ENCODE data around the gene CCL1. TPM values are rescaled to one million over a fixed set of nuclear protein-coding genes. Genes with fewer than 3 reads are reported as not detected.
A peak's percentile ranks its signal among the peaks of the same experiment; 100 is the strongest.

Gene CCL1
- total RNA-seq, 1 donor from 2014 or later: not detected

GRCh38 chr17:34364751-34365150 is 1.7 kb upstream of the CCL1 start:
- no peaks in the 10 kb centered on the region for H3K27me3 ChIP-seq
- DNase-seq (ENCODE audit: low spot score): no peak
- no peaks in the 10 kb centered on the region for H3K9me3 ChIP-seq (ENCODE audit: low read depth)
- Mint-ChIP-seq H3K4me3 (peak overlapping the region; percentile 15), H3K27ac (no peak overlapping the region), H3K4me1 (no peaks in the 10 kb centered on the region), H3K36me3 (no peaks in the 10 kb centered on the region), H3K9me3 (no peaks in the 10 kb centered on the region), H3K27me3 (ENCODE audit: insufficient read depth, low read depth) (peaks cover 4% of the 10 kb centered on the region)
- no peaks in the 10 kb centered on the region for H3K79me2 ChIP-seq (ENCODE audit: low read depth)
- H2AFZ ChIP-seq (replicated peaks): no peak overlapping the region
- H3F3A ChIP-seq (ENCODE audit: low read depth): no peaks in the 10 kb centered on the region
- H3K9ac ChIP-seq: no peak overlapping the region
- TF ChIP-seq CTCF (IDR thresholded peaks at IDR 0.05) (no peak), EZH2phosphoT487 (IDR thresholded peaks at IDR 0.05) (no peak), EZH2 (IDR thresholded peaks at IDR 0.05) (no peak)
- H4K20me1 ChIP-seq (ENCODE audit: low read depth): no peaks in the 10 kb centered on the region
- H3K36me3 ChIP-seq: no peaks in the 10 kb centered on the region
- no peak overlapping the region for H3K4me2 ChIP-seq
- H3K27ac ChIP-seq: no peak overlapping the region
- H3K4me1 ChIP-seq: no peaks in the 10 kb centered on the region
- no peak overlapping the region for H3K4me3 ChIP-seq

- peak; percentile 100 for TF ChIP-seq CTCF (IDR thresholded peaks at IDR 0.05)
- no peak for TF ChIP-seq EZH2phosphoT487 (IDR thresholded peaks at IDR 0.05)
- H3K27me3 ChIP-seq: no peaks in the 10 kb centered on the region
- Mint-ChIP-seq H3K27ac (no peak overlapping the region), H3K4me1 (no peaks in the 10 kb centered on the region), H3K4me3 (no peak overlapping the region), H3K27me3 (ENCODE audit: insufficient read depth, low read depth) (peaks cover 4% of the 10 kb centered on the region), H3K9me3 (no peaks in the 10 kb centered on the region), H3K36me3 (no peaks in the 10 kb centered on the region)
- H3K4me2 ChIP-seq: no peak overlapping the region
- no peaks in the 10 kb centered on the region for H4K20me1 ChIP-seq (ENCODE audit: low read depth)
- H2AFZ ChIP-seq (replicated peaks): peak overlapping the region; percentile 42
- H3K4me1 ChIP-seq: no peaks in the 10 kb centered on the region
- H3K4me3 ChIP-seq: no peak overlapping the region
- no peaks in the 10 kb centered on the region for H3F3A ChIP-seq (ENCODE audit: low read depth)
- no peak overlapping the region for H3K27ac ChIP-seq
- H3K9ac ChIP-seq: no peak overlapping the region
- DNase-seq (ENCODE audit: low spot score): peak; percentile 95
- no peaks in the 10 kb centered on the region for H3K79me2 ChIP-seq (ENCODE audit: low read depth)
- no peaks in the 10 kb centered on the region for H3K9me3 ChIP-seq (ENCODE audit: low read depth)
- H3K36me3 ChIP-seq: no peaks in the 10 kb centered on the region
Measured at GRCh38 chr17:34361478-34362061, 1.5 kb downstream of the CCL1 start.

GRCh38 chr17:34360601-34361270 is 2.3 kb downstream of the CCL1 start:
- no peaks in the 10 kb centered on the region for H3K9me3 Mint-ChIP-seq
- Histone ChIP-seq H3K27me3 (no peaks in the 10 kb centered on the region), H3K4me2 (no peak overlapping the region), H3K4me3 (no peak overlapping the region), H3K36me3 (no peaks in the 10 kb centered on the region), H3K79me2 (ENCODE audit: low read depth) (no peaks in the 10 kb centered on the region), H3F3A (ENCODE audit: low read depth) (no peaks in the 10 kb centered on the region), H2AFZ (replicated peaks) (no peak overlapping the region), H3K9me3 (ENCODE audit: low read depth) (no peaks in the 10 kb centered on the region), H3K4me1 (no peaks in the 10 kb centered on the region), H3K27ac (no peak overlapping the region), H3K9ac (no peak overlapping the region), H4K20me1 (ENCODE audit: low read depth) (no peaks in the 10 kb centered on the region)
- no peaks in the 10 kb centered on the region for H3K36me3 Mint-ChIP-seq
- no peak overlapping the region for H3K27ac Mint-ChIP-seq
- peaks cover 4% of the 10 kb centered on the region for H3K27me3 Mint-ChIP-seq (ENCODE audit: insufficient read depth, low read depth)
- no peak overlapping the region for H3K4me3 Mint-ChIP-seq
- no peaks in the 10 kb centered on the region for H3K4me1 Mint-ChIP-seq
- DNase-seq (ENCODE audit: low spot score): no peak
- no peak for TF ChIP-seq EZH2 (IDR thresholded peaks at IDR 0.05)
- no peak for TF ChIP-seq EZH2phosphoT487 (IDR thresholded peaks at IDR 0.05)
- no peak for TF ChIP-seq CTCF (IDR thresholded peaks at IDR 0.05)
